HG03159 (cell line): ENCODE measurements around the gene CELSR3.

ENCODE experiments used
- ATAC-seq: cut with Tn5 transposase; IDR thresholded peaks from one replicate; pipeline ENCODE4 v1.9.1; 2021; ENCODE audit warnings: mild to moderate bottlenecking, moderate library complexity; ENCODE audit not compliant: unreplicated experiment

The CELSR3 gene

GRCh38 chr3:48661501-48662144 is 1.1 kb downstream of the CELSR3 start:
- no peak for ATAC-seq

- no peak for ATAC-seq
Observed at GRCh38 chr3:48660800-48661400, 1.8 kb downstream of the CELSR3 start.

- no peak for ATAC-seq
Observed at GRCh38 chr3:48656841-48657281, 5.8 kb downstream of the CELSR3 start.

- peak; percentile 41 for ATAC-seq
Observed at GRCh38 chr3:48656061-48656840, 6.4 kb downstream of the CELSR3 start.

GRCh38 chr3:48655606-48656005 is 7.1 kb downstream of the CELSR3 start:
- no peak for ATAC-seq

- no peak for ATAC-seq
Observed at GRCh38 chr3:48655063-48655462, 7.6 kb downstream of the CELSR3 start.

- no peak for ATAC-seq
Observed at GRCh38 chr3:48652923-48653715, 9.6 kb downstream of the CELSR3 start.

- ATAC-seq, result no peak
Observed at GRCh38 chr3:48651771-48652170, 10.9 kb downstream of the CELSR3 start.

GRCh38 chr3:48650723-48651122 is 12.0 kb downstream of the CELSR3 start:
- no peak for ATAC-seq

- ATAC-seq, result no peak
Observed at GRCh38 chr3:48648188-48648850, 14.4 kb downstream of the CELSR3 start.

- no peak for ATAC-seq
Observed at GRCh38 chr3:48647714-48648113, 15.0 kb downstream of the CELSR3 start.

- no peak for ATAC-seq
Observed at GRCh38 chr3:48644898-48645760, 17.6 kb downstream of the CELSR3 start.

- no peak for ATAC-seq
Observed at GRCh38 chr3:48642605-48643004, 20.1 kb downstream of the CELSR3 start.

- ATAC-seq, result no peak
Observed at GRCh38 chr3:48641396-48641795, 21.3 kb downstream of the CELSR3 start.

GRCh38 chr3:48639944-48640606 is 22.6 kb downstream of the CELSR3 start:
- no peak for ATAC-seq

GRCh38 chr3:48637305-48637704 is 25.4 kb downstream of the CELSR3 start:
- ATAC-seq, result no peak

GRCh38 chr3:48636149-48636655 is 26.5 kb downstream of the CELSR3 start:
- ATAC-seq, result no peak

GRCh38 chr3:48635222-48636021 is 27.3 kb downstream of the CELSR3 start, which contains the start of gene SLC26A6:
SLC26A6 (minus strand) TSS chr3:48635461; CDS start chr3:48635393, 68 bp downstream.
- ATAC-seq, result peak; percentile 90
